Measurements from ENCODE around the gene LY6G5C. TPM values are rescaled to one million over a fixed set of nuclear protein-coding genes. Genes with fewer than 3 reads are reported as not detected.

LY6G5C gene
- total RNA-seq, 4 donors from 2014 or later: 0.95 to 2.2 TPM; not detected in 2

- intact Hi-C loops (cut with DNase I; ENCODE audit: low total_unique reads) (no loop called here), in situ Hi-C loops (cut with MboI; ENCODE audit: low pct_ligation_motif_present in 1 of 4, low pct_unique_long_range_greater_than_20kb in 1 of 4, low sequenced_read_pairs in 3 of 4) (no loop called here)
- H3K27me3 ChIP-seq: no peaks in the 10 kb centered on the region
- H3K36me3 ChIP-seq: peaks cover 0 to 87% (median 42%) of the 10 kb centered on the region in 4 donors
- no peak for DNase-seq
- TF ChIP-seq POLR2A (IDR thresholded peaks at IDR 0.05) (no peak), POLR2AphosphoS5 (IDR thresholded peaks at IDR 0.05) (no peak), EP300 (IDR thresholded peaks at IDR 0.05; ENCODE audit: low read depth) (no peak), CTCF (IDR thresholded peaks at IDR 0.05) (no peak)
- WGBS, 2 donors (ENCODE audit: low coverage in 1 of 2): 96 to 97% methylated on average over 5 to 9 of the region's 9 CpGs
- no peak overlapping the region for H3K4me3 ChIP-seq
- H3K9me3 ChIP-seq: no peaks in the 10 kb centered on the region
- no peak overlapping the region for H3K27ac ChIP-seq
- H3K4me1 ChIP-seq: peaks cover 0 to 2% (median 0%) of the 10 kb centered on the region in 4 donors
Measured at GRCh38 chr6:31645325-31645724, 35.5 kb downstream of the LY6G5C start.

GRCh38 chr6:31643818-31644454 is 36.9 kb downstream of the LY6G5C start:
- intact Hi-C loops (cut with DNase I; ENCODE audit: low total_unique reads): no loop called here
- H3K36me3 ChIP-seq: peaks cover 0 to 90% (median 42%) of the 10 kb centered on the region in 4 donors

GRCh38 chr6:31642798-31643570 is 37.9 kb downstream of the LY6G5C start:
- H3K4me1 ChIP-seq: no peaks in the 10 kb centered on the region
- no peaks in the 10 kb centered on the region for H3K27me3 ChIP-seq
- 92 to 100% methylated on average over 3 to 6 of the region's 6 CpGs for WGBS, 2 donors (ENCODE audit: low coverage in 1 of 2)
- TF ChIP-seq EP300 (IDR thresholded peaks at IDR 0.05; ENCODE audit: low read depth) (no peak), POLR2A (IDR thresholded peaks at IDR 0.05) (no peak), POLR2AphosphoS5 (IDR thresholded peaks at IDR 0.05) (no peak), CTCF (IDR thresholded peaks at IDR 0.05) (no peak)
- no peak for DNase-seq
- intact Hi-C loops (cut with DNase I; ENCODE audit: low total_unique reads): no loop called here
- no peak overlapping the region for H3K27ac ChIP-seq
- H3K4me3 ChIP-seq: no peak overlapping the region
- in situ Hi-C loops (cut with MboI; ENCODE audit: low pct_ligation_motif_present in 1 of 4, low pct_unique_long_range_greater_than_20kb in 1 of 4, low sequenced_read_pairs in 3 of 4): no loop called here
- H3K9me3 ChIP-seq: no peaks in the 10 kb centered on the region
- H3K36me3 ChIP-seq: peaks cover 0 to 80% (median 37%) of the 10 kb centered on the region in 4 donors

More at GRCh38 chr6:31643818-31644454, 36.9 kb downstream of the LY6G5C start:
- WGBS, 2 donors (ENCODE audit: low coverage in 1 of 2): 91% methylated on average over 16 of the region's 17 CpGs; no CpG with 5 or more reads in 1 of the 2 donors
- in situ Hi-C loops (cut with MboI; ENCODE audit: low pct_ligation_motif_present in 1 of 4, low pct_unique_long_range_greater_than_20kb in 1 of 4, low sequenced_read_pairs in 3 of 4): no loop called here
- DNase-seq: no peak
- TF ChIP-seq CTCF (IDR thresholded peaks at IDR 0.05): no peak
- no peak for TF ChIP-seq EP300 (IDR thresholded peaks at IDR 0.05; ENCODE audit: low read depth)
- TF ChIP-seq POLR2AphosphoS5 (IDR thresholded peaks at IDR 0.05): no peak
- TF ChIP-seq POLR2A (IDR thresholded peaks at IDR 0.05): no peak
- Histone ChIP-seq H3K4me3 (no peak overlapping the region), H3K27me3 (no peaks in the 10 kb centered on the region), H3K9me3 (no peaks in the 10 kb centered on the region), H3K4me1 (no peaks in the 10 kb centered on the region), H3K27ac (no peak overlapping the region)

GRCh38 chr6:31641370-31641769 is 39.5 kb downstream of the LY6G5C start:
- TF ChIP-seq POLR2A (IDR thresholded peaks at IDR 0.05): no peak
- no peak for TF ChIP-seq EP300 (IDR thresholded peaks at IDR 0.05; ENCODE audit: low read depth)
- no peak for TF ChIP-seq POLR2AphosphoS5 (IDR thresholded peaks at IDR 0.05)
- H3K27me3 ChIP-seq: no peaks in the 10 kb centered on the region
- in situ Hi-C loops (cut with MboI; ENCODE audit: low pct_ligation_motif_present in 1 of 4, low pct_unique_long_range_greater_than_20kb in 1 of 4, low sequenced_read_pairs in 3 of 4): no loop called here
- H3K4me3 ChIP-seq: no peak overlapping the region
- no peaks in the 10 kb centered on the region for H3K9me3 ChIP-seq
- no peaks in the 10 kb centered on the region for H3K4me1 ChIP-seq
- intact Hi-C loops (cut with DNase I; ENCODE audit: low total_unique reads): no loop called here
- peaks cover 0 to 77% (median 34%) of the 10 kb centered on the region in 4 donors for H3K36me3 ChIP-seq
- 83 to 89% methylated on average over 1 to 4 of the region's 4 CpGs for WGBS, 2 donors (ENCODE audit: low coverage in 1 of 2)
- no peak overlapping the region for H3K27ac ChIP-seq
- DNase-seq: no peak
